Hematopoietic multipotent progenitor cell treated with erythropoietin and hydrocortisone succinate and interleukin-3 and kit ligand, for 8 days (in vitro differentiated cells): ENCODE results near the gene KAT14.
"Not testable (repeated sequence)": the region's sequence is repeated elsewhere in the genome, so short reads cannot be mapped to it uniquely, and the experiment has no call there.

Source experiments
- DNase-seq: peaks from one replicate; pipeline ENCODE4 v3.0.0-alpha.2; 2015

Gene KAT14

GRCh38 chr20:18156045-18156444 lies 18.4 kb downstream of the KAT14 start:
- no peak for DNase-seq

GRCh38 chr20:18164356-18164755 lies 26.7 kb downstream of the KAT14 start:
- no peak for DNase-seq

DNA sequence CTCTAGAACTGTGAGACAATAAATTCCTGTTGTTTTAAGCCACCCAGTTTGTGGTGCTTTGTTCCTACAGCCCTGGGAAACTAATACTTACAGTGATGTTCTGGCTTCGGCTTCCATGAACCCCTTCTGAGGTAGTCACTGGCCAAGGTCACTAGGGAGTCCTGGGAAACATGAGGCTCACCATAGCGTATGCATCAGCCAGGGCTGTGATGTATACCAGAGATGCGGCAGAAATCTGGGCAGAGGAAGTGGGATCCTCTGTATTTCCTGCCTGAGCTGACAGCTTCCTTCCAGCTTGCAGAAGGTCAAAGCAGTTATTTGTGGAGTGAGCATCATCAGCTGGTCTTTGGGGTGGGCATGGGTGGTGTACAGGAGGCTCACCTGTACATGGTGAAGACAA lies 27.9 kb downstream of the KAT14 start:
- no peak for DNase-seq

- no peak for DNase-seq
Measured at GRCh38 chr20:18166241-18166881, 28.7 kb downstream of the KAT14 start.

GRCh38 chr20:18166950-18167349 lies 29.3 kb downstream of the KAT14 start:
- no peak for DNase-seq

DNA sequence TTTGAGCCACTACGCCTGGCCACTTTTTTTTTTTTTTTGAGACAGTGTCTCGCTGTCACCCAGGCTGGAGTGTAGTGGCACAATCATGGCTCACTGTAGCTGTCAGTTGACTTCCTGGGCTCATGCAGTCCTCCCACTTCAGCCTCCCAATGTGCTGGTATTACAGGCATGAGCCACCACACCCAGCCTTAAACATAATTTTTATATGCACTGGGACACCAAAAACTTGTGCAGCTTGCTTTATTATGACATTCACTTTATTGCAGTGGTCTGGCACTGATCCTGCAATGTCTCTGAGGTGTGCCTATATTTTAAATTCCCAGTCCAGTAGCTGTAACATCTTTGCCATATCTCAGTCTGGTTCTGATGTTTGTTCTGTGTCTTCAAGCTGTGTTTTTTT lies 34.7 kb downstream of the KAT14 start:
- no peak for DNase-seq

DNA sequence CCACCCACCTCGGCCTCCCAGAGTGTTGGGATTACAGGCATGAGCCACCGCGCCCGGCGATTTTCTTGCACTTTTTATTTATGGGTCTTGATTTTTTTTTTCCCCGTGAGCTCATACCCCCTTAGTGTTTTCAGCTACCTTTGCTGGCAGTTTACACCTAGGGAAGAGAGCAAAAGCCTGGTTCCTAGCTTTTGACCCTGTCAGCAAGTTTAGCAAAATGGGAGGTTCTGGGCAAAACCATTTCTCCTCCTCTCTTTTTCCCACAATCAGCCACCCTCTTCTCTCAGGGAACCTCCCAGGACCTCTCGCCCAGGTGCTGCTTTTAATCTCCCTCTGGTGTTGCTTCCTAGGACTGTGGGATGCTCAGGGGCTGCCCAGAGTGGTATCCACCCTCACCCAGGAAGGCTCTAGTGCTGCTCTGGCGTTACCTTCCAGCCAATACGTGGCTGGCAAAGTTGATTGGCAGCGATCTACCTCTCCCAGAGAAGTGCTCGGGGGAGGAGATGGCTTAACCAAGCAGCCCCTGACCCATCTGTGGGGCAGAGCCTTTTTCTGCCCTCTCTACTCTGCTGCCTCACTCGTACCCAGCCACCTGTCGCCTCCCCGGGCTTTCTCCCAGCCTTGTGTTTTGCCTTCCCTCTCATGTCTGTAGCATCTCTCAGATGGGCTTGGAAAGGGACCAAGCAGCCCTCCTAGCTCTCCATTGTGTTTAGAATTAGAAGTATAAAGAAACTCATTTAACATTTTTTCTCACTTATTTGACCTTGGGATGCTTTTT lies 37.4 kb downstream of the KAT14 start:
- no peak for DNase-seq

GRCh38 chr20:18176318-18176785 lies 38.7 kb downstream of the KAT14 start:
- DNase-seq: peak; percentile 45

DNA sequence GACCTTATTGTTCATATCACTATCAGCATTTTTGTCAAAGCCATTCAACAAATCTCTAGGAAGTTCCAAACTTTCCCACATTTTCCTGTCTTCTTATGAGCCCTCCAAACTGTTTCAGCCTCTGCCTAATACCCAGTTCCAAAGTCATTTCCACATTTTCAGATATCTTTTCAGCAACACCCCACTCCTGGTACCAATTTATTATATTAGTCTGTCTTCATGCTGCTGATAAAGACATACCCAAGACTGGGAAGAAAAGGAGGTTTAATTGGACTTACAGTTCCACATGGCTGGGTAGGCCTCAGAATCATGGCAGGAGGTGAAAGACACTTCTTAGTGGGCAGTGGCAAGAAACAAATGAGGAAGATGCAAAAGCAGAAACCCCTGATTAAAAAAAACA lies 42.7 kb downstream of the KAT14 start:
- not testable (repeated sequence) for DNase-seq

GRCh38 chr20:18180815-18181214 lies 43.2 kb downstream of the KAT14 start:
- DNase-seq: no peak

DNA sequence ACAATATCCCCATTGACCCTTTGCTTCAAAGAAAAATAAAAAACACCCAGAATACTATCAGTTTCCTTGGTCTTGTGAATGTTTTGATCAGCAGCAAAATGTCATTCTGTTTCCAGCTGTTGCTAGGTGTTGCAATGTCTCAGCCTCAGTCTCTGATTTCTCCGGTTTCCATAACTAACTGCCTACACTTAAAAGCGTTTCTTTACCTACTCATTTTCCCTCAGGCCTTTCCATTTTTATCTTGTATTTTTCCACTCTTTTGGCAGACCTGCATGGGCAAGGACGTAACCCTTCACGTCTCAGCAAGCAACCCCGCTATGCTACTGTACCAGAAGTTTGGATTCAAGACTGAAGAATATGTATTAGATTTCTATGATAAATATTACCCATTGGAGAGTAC lies 49.4 kb downstream of the KAT14 start:
- DNase-seq: no peak

DNA sequence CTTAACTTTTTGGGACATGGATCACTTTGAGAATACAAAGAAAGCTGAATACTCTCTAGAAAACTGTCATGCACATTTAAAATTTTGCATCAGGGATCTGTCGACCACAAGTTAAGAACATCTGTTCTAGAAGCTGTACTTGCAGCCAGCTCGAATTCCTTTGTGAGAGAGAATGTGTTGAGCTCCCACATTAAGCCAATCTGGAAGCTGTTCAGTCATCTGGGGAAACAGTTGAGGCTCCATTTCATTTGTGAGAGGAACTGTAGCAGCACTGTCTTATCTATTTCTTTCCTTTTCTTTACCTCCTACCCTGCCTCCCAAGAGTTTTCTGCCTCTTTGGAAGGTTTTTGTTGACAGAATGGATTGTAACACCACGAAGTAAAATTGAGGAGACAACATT lies 50.8 kb downstream of the KAT14 start:
- DNase-seq: no peak

- DNase-seq: no peak
Measured at GRCh38 chr20:18190338-18191233, 52.9 kb downstream of the KAT14 start.

DNA sequence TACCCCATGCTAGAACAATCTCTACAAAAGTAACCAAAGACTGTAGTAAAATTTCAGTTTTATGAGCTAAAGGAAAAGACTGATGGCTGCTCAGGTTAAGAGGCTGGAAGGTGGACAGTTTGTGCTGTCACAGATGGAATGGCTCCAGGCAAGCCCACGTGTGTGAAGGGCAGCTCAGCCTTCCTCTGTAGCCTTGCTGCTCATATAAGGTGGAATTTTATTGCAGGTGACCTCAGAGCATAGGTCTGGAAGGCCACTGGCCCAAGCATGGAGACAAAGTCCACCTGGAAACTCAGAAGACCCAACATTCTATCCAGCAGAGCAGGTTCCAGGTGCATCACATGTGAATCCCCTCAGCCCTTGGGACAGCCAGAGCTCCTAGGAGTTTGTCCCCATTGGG lies 53.6 kb downstream of the KAT14 start:
- DNase-seq: no peak

DNA sequence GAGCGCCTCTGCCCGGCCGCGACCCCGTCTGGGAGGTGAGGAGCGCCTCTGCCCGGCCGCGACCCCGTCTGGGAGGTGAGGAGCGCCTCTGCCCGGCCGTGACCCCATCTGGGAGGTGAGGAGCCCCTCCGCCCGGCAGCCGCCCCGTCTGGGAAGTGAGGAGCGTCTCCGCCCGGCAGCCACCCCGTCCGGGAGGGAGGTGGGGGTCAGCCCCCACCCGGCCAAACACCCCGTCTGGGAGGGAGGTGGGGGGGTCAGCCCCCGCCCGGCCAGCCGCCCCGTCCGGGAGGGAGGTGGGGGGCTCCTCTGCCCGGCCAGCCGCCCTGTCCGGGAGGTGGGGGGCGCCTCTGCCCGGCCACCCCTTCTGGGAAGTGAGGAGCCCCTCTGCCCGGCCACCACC lies 56.8 kb downstream of the KAT14 start:
- DNase-seq: not testable (repeated sequence)

- no peak for DNase-seq
Measured at GRCh38 chr20:18195931-18196330, 58.3 kb downstream of the KAT14 start.

DNA sequence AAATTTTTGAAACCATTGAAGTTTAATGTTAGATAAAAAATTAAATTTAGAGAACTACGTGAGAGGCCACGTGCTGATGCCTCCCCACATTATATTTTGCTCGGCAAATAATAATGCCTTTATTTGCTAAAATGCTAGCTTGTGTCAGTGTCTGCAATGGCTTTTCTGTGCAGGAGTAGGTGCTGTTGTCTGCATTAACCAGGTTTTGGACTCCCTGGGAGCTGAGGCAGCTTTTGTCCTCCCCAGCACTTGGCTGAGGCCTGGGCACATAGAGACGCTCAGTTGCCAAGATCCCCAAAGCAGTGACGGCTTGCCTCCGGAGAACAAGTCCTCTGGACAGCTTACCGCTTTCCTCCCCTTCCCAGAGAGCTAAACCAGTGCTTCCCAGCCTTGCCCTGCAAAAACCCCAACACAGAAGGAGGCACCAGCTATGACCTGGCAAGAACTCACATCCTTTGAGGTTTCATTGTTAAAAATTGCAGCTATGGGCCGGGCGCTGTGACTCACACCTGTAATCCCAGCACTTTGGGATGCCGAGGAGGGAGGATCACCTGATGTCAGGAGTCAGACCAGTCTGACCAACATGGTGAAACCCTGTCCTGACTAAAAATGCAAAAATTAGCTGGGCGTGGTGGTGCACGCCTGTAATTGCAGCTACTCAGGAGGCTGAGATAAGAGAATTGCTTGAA lies 59.9 kb downstream of the KAT14 start:
- no peak for DNase-seq

DNA sequence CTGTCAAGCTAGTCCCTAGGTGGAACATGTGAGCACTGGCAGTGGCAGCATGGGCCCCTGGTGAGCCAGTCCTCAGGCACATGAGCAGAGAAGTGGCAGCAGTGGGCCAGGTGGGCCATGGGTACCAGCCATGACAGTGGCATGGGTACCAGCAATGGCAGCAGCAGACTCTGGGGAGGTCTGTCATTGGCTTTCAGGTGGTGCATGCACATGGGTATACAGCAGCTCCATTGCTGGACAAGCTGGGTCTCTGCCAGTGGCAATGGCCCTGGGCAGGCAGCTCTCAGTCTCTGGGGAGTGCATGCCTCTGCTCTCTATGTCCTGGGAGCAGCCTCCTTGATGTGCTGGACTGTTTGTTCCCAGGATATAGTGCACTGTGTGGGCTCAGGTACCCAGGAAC lies 65.3 kb downstream of the KAT14 start:
- DNase-seq: no peak

- not testable (repeated sequence) for DNase-seq
Measured at GRCh38 chr20:18203700-18204099, 66.0 kb downstream of the KAT14 start.

DNA sequence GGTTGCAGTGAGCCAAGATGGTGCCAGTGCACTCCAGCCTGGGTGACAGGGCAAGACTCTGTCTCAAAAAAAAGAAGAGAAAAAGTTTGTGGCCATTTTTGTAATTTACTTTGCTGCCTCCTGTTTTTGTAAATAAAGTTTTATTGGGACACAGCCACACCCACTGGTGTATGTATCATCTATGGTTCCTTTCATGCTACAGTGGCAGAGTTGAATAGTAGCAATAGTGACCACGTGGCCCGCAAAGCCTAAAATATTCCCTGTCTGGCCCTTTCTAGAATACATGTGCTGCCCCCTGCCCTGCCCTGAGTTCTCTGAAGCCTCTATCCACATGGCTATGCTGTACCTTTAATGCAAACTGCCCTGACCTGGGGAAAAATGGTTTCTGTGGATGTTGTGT lies 75.3 kb downstream of the KAT14 start:
- no peak for DNase-seq

- no peak for DNase-seq
Measured at GRCh38 chr20:18215566-18215965, 77.9 kb downstream of the KAT14 start.

DNA sequence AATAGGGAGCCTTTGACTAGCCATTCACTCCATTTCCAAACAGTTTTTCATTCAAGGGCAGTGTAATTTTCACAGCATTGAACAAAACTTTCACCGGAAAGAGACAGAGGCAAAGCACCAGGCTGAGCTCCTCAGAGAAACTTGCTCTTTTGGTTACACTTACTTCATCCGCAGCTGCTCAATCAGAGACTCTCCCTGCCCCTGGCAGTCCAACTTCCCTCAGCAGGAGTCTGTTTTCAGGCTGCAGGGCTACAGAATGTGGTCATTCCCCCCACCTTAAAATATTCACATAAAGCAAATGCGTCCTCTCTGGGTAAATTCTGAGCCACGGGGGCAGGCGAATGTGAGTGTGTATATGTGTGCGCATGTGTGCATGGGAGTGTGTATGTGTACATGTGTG lies 80.6 kb downstream of the KAT14 start:
- no peak for DNase-seq

DNA sequence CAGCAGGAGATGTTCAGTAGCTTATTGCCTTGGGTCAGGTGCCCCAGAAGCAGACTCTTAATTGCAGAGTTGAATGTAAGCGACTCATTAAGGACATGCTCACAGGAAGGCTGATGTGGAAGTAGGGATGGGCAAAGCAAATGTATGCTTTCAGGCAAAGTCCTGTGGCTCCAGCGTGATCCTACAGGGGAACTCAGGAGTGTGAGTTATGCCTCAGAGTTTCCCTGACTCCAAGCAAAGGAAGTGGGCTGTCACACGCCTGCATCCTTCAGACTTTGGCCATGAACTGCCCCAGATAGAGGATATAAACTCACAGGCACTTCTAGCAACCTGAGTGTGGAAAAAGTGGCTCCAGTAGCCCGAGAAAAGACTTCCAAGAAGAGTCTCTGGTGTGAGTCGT lies 85.7 kb downstream of the KAT14 start:
- DNase-seq: no peak
